Measurements from ENCODE around the gene CSNK2A1.

DNA sequence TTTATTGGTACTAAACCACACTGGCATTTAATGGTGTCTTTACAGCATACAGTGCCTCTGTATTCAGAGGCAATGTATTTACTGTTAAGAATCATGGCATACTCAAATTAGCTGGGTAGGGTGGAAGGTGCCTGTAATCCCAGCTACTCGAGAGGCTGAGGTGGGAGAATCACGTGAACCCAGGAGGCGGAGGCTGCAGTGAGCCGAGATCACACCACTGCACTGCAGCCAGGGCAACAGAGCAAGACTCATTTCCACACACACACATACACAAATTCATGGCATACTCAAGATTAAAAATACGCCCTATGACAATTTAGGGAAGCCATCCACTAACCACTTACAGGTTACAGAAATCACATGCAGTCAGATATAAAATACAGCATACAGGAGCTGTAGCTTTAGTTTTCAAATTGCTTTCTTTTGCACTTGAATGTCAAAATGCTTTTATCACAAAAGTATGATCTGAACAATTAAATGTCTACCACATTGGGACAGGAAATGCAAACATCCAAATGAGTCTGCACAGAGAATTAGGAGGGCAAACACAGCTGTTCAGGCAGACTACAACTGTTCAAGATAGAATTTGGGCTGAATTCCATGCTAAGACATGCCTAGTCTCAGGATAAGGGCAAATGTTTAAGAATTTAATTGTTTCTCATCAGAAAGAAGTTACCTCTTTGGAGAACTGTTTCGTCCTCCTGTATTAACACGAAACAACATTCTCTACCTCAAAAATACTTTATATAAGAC is 36.4 kb downstream of the CSNK2A1 start:
- TF ChIP-seq, protein P1, sequence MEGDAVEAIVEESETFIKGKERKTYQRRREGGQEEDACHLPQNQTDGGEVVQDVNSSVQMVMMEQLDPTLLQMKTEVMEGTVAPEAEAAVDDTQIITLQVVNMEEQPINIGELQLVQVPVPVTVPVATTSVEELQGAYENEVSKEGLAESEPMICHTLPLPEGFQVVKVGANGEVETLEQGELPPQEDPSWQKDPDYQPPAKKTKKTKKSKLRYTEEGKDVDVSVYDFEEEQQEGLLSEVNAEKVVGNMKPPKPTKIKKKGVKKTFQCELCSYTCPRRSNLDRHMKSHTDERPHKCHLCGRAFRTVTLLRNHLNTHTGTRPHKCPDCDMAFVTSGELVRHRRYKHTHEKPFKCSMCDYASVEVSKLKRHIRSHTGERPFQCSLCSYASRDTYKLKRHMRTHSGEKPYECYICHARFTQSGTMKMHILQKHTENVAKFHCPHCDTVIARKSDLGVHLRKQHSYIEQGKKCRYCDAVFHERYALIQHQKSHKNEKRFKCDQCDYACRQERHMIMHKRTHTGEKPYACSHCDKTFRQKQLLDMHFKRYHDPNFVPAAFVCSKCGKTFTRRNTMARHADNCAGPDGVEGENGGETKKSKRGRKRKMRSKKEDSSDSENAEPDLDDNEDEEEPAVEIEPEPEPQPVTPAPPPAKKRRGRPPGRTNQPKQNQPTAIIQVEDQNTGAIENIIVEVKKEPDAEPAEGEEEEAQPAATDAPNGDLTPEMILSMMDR (IDR thresholded peaks at IDR 0.05): no peak
- no peak for TF ChIP-seq POLR2A (IDR thresholded peaks at IDR 0.05)
